Measurements from ENCODE around the gene UQCC5. TPM values are rescaled to one million over a fixed set of nuclear protein-coding genes. Genes with fewer than 3 reads are reported as not detected.

UQCC5 gene
- total and polyA plus RNA-seq, 2 donors (not counting 3 experiments of a cell fraction or from before 2014, with no cell fraction given), result 9.9 to 22.6 TPM

- CTCF ChIA-PET, result interaction anchor here (0.7 to 1.7 kb wide), 7 partner anchors 8 to 82 kb away, joined by 3 to 14 read pairs (median 5); no protein-coding TSS in a partner anchor
- BruUV-seq (replicated peaks), result no TSS peak
These were observed 42.0 kb upstream of the UQCC5 start for GRCh38 chr3:52494445-52494844.

More at GRCh38 chr3:52494445-52494844, 42.0 kb upstream of the UQCC5 start:
- Histone ChIP-seq H3K9ac (replicated peaks; ENCODE audit: extremely low read depth, insufficient read depth, low read length) (peak overlapping the region; percentile 26), H3K79me2 (ENCODE audit: control insufficient read depth, insufficient read depth, low read length) (peaks cover 42% of the 10 kb centered on the region), H2AFZ (ENCODE audit: low read depth, low read length) (no peak overlapping the region), H3K27ac (ENCODE audit: insufficient read depth, low read depth, low read length) (peak overlapping the region; percentile 97), H3K36me3 (ENCODE audit: control insufficient read depth in 2 of 2, extremely low read depth in 1 of 2, insufficient read depth in 2 of 2, low read length in 2 of 2) (peaks cover 6 to 28% of the 10 kb centered on the region in 2 experiments), H3K9me3 (replicated peaks; ENCODE audit: control insufficient read depth, insufficient read depth, low read length) (no peaks in the 10 kb centered on the region), H3K27me3 (ENCODE audit: control insufficient read depth in 2 of 2, insufficient read depth in 2 of 2, low read length in 2 of 2) (no peaks in the 10 kb centered on the region), H3K4me3 (replicated peaks in 1 of 3; ENCODE audit: insufficient read depth in 1 of 3, low read depth in 1 of 3, low read length in 3 of 3) (no peak overlapping the region), H3K4me2 (ENCODE audit: insufficient read depth, low read length) (no peak overlapping the region), H3K9me1 (replicated peaks; ENCODE audit: control insufficient read depth, extremely low read depth, insufficient read depth, low read length) (no peaks in the 10 kb centered on the region), H3K4me1 (ENCODE audit: control insufficient read depth, extremely low read depth, insufficient read depth, low read length) (peaks cover 78% of the 10 kb centered on the region), H4K20me1 (replicated peaks; ENCODE audit: control insufficient read depth, extremely low read depth, insufficient read depth, low read length) (no peaks in the 10 kb centered on the region)
- POLR2A ChIA-PET, result interaction anchor here (0.7 to 1.2 kb wide), 2 partner anchors 42 to 57 kb away, joined by 7 to 8 read pairs; partner anchors contain the start of gene UQCC5
- no peak for TF ChIP-seq EZH2 (IDR thresholded peaks at IDR 0.05; ENCODE audit: borderline replicate concordance, low read depth, low read length, severe bottlenecking)
- no peak for TF ChIP-seq CTCF (IDR thresholded peaks at IDR 0.05; ENCODE audit: extremely low read depth in 1 of 2, insufficient read depth in 1 of 2, low read depth in 1 of 2, low read length in 2 of 2)
- TF ChIP-seq, protein P1, sequence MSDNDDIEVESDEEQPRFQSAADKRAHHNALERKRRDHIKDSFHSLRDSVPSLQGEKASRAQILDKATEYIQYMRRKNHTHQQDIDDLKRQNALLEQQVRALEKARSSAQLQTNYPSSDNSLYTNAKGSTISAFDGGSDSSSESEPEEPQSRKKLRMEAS (IDR thresholded peaks at IDR 0.05; ENCODE audit: insufficient read depth, insufficient read length), result no peak
- no peak for TF ChIP-seq JUN (IDR thresholded peaks at IDR 0.05; ENCODE audit: borderline replicate concordance, insufficient read depth, insufficient read length, low read depth)
- TF ChIP-seq FOS (IDR thresholded peaks at IDR 0.05; ENCODE audit: borderline replicate concordance, insufficient read depth, low read length), result no peak
- TF ChIP-seq POLR2AphosphoS5 (IDR thresholded peaks at IDR 0.05; ENCODE audit: insufficient read depth, low read depth, low read length), result no peak
- intact Hi-C loops (cut with micrococcal nuclease), result no loop called here
- DNase-seq (ENCODE audit: low read depth, low spot score) (no peak), FAIRE-seq (peak; percentile 71)
- dilution Hi-C loops (cut with MboI; ENCODE audit: extremely low pct_ligation_motif_present, low sequenced_read_pairs), result no loop called here
